Osteoblast (primary cell): ENCODE results near the gene FIP1L1. TPM values are rescaled to one million over a fixed set of nuclear protein-coding genes. Genes with fewer than 3 reads are reported as not detected.

Experiments
- DNase-seq: peaks from one replicate; pipeline ENCODE4 v3.0.0; 2011; ENCODE audit warnings: low spot score, mixed read lengths; ENCODE audit not compliant: insufficient read length; ENCODE audit errors: missing footprints
- H2AFZ ChIP-seq: 2 replicates; pipeline ENCODE4 v1.6.0; 2011; ENCODE audit warnings: mild to moderate bottlenecking, low read length
- H3K27ac ChIP-seq: 2 replicates; pipeline ENCODE4 v1.5.1; 2011; ENCODE audit warnings: mild to moderate bottlenecking, low read depth, low read length, moderate library complexity
- H3K27me3 ChIP-seq: 2 replicates; pipeline ENCODE4 v1.6.0; 2012; ENCODE audit warnings: mild to moderate bottlenecking, control low read depth, inconsistent platforms, low read length, moderate library complexity; ENCODE audit not compliant: insufficient read depth
- H3K36me3 ChIP-seq: 2 replicates; pipeline ENCODE4 v1.5.1; 2011; ENCODE audit warnings: mild to moderate bottlenecking, low read length, control low read depth, moderate library complexity; ENCODE audit not compliant: insufficient read depth
- H3K4me1 ChIP-seq: 2 replicates; pipeline ENCODE4 v1.5.1; 2011; ENCODE audit warnings: mild to moderate bottlenecking, low read length, control low read depth, moderate library complexity; ENCODE audit not compliant: insufficient read depth
- H3K4me2 ChIP-seq: 2 replicates; pipeline ENCODE4 v1.6.0; 2011; ENCODE audit warnings: mild to moderate bottlenecking, low read length; ENCODE audit not compliant: insufficient read depth
- H3K4me3 ChIP-seq: fragments of 200-600 bp; sonication (generic); 3 replicates; pipeline ENCODE4 v1.5.1; 2012; ENCODE audit warnings: mild to moderate bottlenecking, low read length, inconsistent platforms; ENCODE audit not compliant: insufficient read depth
- H3K79me2 ChIP-seq: 2 replicates; pipeline ENCODE4 v1.6.0; 2012; ENCODE audit warnings: mild to moderate bottlenecking, low read length, control low read depth, inconsistent platforms; ENCODE audit not compliant: insufficient read depth
- H3K9me3 ChIP-seq: 2 replicates; pipeline ENCODE4 v1.5.1; 2011; ENCODE audit warnings: low read depth, low read length, control low read depth
- H4K20me1 ChIP-seq: 2 replicates; pipeline ENCODE4 v1.6.0; 2012; ENCODE audit warnings: mild to moderate bottlenecking, low read length, control low read depth; ENCODE audit not compliant: insufficient read depth
- total RNA-seq: library from RNA; depleted of rRNA; stranded (reverse); fragments of >200 nt; gene quantifications from 2 replicates; pipeline ENCODE4 v1.2.3, GENCODE V29; 2012
- TF ChIP-seq, protein P1 (sequence below): IDR thresholded peaks from 2 replicates; pipeline ENCODE4 v1.5.1; 2011; ENCODE audit warnings: mild to moderate bottlenecking, low read depth, low read length, moderate library complexity; ENCODE audit errors: extremely low read depth

FIP1L1 gene
- total RNA-seq, 1 donor: 78.2 TPM

DNA sequence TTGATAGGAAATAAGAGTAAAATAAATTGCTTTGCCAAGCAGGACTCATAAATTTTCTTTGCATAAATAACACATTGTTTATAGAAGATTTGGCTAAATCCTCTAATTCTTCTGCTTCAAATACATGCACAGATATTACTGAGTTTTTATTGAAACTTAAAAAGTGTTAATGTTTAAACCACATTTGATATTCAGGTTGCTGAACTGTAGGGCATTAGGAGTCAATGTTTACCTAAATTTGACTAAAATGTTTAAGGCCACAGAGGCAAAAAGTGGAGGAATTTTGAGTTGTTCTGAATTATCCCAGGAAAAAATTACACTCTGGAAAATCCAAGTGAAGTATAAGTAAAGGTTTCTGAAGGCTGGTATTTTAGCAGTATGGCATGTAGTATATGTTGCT, 78.7 kb downstream of the FIP1L1 start:
- H4K20me1 ChIP-seq: no peaks in the 10 kb centered on the region
- no peak for DNase-seq
- H2AFZ ChIP-seq: no peak overlapping the region
- H3K36me3 ChIP-seq: peaks cover 32% of the 10 kb centered on the region
- H3K4me1 ChIP-seq: peaks cover 11% of the 10 kb centered on the region
- no peak overlapping the region for H3K4me2 ChIP-seq
- H3K79me2 ChIP-seq: peaks cover 6% of the 10 kb centered on the region
- H3K27me3 ChIP-seq: no peaks in the 10 kb centered on the region
- H3K4me3 ChIP-seq: no peak overlapping the region
- H3K27ac ChIP-seq: no peak overlapping the region
- no peaks in the 10 kb centered on the region for H3K9me3 ChIP-seq
- TF ChIP-seq, protein P1, sequence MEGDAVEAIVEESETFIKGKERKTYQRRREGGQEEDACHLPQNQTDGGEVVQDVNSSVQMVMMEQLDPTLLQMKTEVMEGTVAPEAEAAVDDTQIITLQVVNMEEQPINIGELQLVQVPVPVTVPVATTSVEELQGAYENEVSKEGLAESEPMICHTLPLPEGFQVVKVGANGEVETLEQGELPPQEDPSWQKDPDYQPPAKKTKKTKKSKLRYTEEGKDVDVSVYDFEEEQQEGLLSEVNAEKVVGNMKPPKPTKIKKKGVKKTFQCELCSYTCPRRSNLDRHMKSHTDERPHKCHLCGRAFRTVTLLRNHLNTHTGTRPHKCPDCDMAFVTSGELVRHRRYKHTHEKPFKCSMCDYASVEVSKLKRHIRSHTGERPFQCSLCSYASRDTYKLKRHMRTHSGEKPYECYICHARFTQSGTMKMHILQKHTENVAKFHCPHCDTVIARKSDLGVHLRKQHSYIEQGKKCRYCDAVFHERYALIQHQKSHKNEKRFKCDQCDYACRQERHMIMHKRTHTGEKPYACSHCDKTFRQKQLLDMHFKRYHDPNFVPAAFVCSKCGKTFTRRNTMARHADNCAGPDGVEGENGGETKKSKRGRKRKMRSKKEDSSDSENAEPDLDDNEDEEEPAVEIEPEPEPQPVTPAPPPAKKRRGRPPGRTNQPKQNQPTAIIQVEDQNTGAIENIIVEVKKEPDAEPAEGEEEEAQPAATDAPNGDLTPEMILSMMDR: no peak

DNA sequence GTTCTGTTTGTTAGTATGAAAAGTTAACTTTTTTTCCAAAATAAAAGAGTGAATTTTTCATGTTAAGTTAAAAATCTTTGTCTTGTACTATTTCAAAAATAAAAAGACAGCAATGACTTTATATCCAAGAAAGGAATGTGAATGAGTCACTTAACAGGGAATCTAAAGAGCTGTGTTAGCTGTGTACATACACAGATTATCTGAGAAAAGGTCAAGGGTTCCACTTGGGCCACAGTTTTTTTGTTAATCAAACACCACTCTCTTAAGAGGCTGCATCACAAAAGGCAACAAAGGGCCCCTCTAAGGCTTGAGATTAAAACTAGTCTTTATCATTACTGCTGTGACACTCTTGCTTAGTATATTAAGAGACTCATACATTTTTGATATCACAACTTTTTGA, 82.1 kb downstream of the FIP1L1 start:
- peak overlapping the region; percentile 26 for H3K27ac ChIP-seq
- H3K4me2 ChIP-seq: no peak overlapping the region
- H4K20me1 ChIP-seq: no peaks in the 10 kb centered on the region
- peaks cover 11% of the 10 kb centered on the region for H3K4me1 ChIP-seq
- no peaks in the 10 kb centered on the region for H3K9me3 ChIP-seq
- DNase-seq: no peak
- peaks cover 6% of the 10 kb centered on the region for H3K79me2 ChIP-seq
- H3K4me3 ChIP-seq: no peak overlapping the region
- no peak overlapping the region for H2AFZ ChIP-seq
- TF ChIP-seq, protein P1: no peak
- peaks cover 15% of the 10 kb centered on the region for H3K36me3 ChIP-seq
- no peaks in the 10 kb centered on the region for H3K27me3 ChIP-seq

DNA sequence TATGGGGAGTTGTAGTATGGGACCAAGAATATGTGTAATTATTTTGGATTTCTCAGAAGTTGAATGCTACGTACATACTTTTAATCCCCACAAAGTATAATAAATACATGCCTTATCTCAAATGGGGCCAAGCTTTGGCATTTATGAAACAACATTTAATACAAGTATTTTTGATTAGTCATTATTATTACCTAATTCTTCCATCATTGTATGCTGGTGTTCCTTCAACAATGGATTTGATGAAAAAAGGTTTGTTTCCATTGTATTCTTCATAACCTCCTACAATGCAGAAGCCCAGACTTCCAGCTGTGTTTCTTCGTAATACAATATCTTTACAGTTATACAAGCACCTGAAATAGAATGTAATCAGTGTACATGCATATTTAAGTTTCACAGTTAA, 83.8 kb downstream of the FIP1L1 start:
- TF ChIP-seq, protein P1: no peak
- H2AFZ ChIP-seq: no peak overlapping the region
- no peak overlapping the region for H3K4me3 ChIP-seq
- no peaks in the 10 kb centered on the region for H3K27me3 ChIP-seq
- DNase-seq: no peak
- no peak overlapping the region for H3K4me2 ChIP-seq
- H3K36me3 ChIP-seq: peaks cover 8% of the 10 kb centered on the region
- peaks cover 11% of the 10 kb centered on the region for H3K4me1 ChIP-seq
- H3K27ac ChIP-seq: no peak overlapping the region
- H3K79me2 ChIP-seq: peaks cover 2% of the 10 kb centered on the region
- H3K9me3 ChIP-seq: no peaks in the 10 kb centered on the region
- no peaks in the 10 kb centered on the region for H4K20me1 ChIP-seq

DNA sequence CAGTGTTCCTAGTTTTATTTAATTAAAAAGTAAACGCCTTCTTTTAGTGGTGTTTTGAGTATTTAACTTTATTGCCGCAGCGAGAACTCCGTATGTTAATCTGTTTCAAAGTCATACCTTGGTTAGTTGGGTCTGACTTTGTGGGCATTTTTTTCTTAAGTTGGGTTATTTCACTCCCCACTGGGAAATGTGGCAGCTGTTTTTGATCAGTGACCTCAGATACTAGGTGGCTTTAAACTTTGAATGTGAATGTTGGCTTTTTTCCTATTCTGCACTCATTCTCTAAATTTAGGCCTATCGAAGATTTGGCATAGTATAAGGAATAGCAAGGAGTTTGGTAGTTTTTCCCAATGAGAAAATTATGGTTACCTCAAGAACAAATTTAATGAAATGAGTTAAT, 85.9 kb downstream of the FIP1L1 start:
- Histone ChIP-seq H4K20me1 (no peaks in the 10 kb centered on the region), H3K4me1 (peaks cover 11% of the 10 kb centered on the region), H2AFZ (no peak overlapping the region), H3K36me3 (peaks cover 8% of the 10 kb centered on the region), H3K4me3 (no peak overlapping the region), H3K27ac (no peak overlapping the region), H3K9me3 (no peaks in the 10 kb centered on the region), H3K27me3 (no peaks in the 10 kb centered on the region), H3K79me2 (no peaks in the 10 kb centered on the region), H3K4me2 (no peak overlapping the region)
- no peak for DNase-seq
- TF ChIP-seq, protein P1: no peak
